ENCODE results near the gene POU2F3. TPM values are rescaled to one million over a fixed set of nuclear protein-coding genes. Genes with fewer than 3 reads are reported as not detected.

Gene POU2F3
- total and polyA plus RNA-seq, 3 donors from 2014 or later = 0.16 to 0.49 (median 0.31) TPM

DNA sequence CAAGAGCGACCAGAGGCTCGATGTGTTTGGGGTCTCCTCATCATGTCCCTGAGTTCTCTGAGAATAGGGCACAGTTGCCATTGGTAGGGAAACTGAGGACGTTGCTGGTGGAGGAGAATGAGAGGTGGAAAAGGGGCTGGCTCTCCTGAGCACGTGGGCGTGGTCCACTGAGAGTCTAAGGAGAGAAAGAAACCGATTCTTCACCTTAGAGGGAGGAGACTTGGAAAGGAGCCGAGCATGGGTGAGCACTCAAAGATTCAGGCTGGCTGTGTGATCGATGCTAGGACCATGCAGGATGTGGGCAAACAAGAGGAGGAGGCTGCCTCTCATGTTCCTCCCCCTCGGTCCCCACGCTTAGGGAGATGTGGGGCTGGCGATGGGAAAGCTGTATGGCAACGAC, 65.3 kb downstream of the POU2F3 start:
- DNase-seq = no peak
- no peaks in the 10 kb centered on the region for H3K36me3 ChIP-seq (ENCODE audit: low read depth, missing control alignments)
- no peak overlapping the region for H3K27ac ChIP-seq
- no peak overlapping the region for H3K4me3 ChIP-seq
- WGBS, 2 donors = 85 to 89% methylated on average over 12 of the region's 12 CpGs
- intact Hi-C loops (cut with DNase I; ENCODE audit: low total_unique reads) = no loop called here
- no peaks in the 10 kb centered on the region for H3K9me3 ChIP-seq
- no peaks in the 10 kb centered on the region for H3K4me1 ChIP-seq
- no peak for TF ChIP-seq POLR2A (IDR thresholded peaks at IDR 0.05)
- TF ChIP-seq, protein P1, sequence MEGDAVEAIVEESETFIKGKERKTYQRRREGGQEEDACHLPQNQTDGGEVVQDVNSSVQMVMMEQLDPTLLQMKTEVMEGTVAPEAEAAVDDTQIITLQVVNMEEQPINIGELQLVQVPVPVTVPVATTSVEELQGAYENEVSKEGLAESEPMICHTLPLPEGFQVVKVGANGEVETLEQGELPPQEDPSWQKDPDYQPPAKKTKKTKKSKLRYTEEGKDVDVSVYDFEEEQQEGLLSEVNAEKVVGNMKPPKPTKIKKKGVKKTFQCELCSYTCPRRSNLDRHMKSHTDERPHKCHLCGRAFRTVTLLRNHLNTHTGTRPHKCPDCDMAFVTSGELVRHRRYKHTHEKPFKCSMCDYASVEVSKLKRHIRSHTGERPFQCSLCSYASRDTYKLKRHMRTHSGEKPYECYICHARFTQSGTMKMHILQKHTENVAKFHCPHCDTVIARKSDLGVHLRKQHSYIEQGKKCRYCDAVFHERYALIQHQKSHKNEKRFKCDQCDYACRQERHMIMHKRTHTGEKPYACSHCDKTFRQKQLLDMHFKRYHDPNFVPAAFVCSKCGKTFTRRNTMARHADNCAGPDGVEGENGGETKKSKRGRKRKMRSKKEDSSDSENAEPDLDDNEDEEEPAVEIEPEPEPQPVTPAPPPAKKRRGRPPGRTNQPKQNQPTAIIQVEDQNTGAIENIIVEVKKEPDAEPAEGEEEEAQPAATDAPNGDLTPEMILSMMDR (IDR thresholded peaks at IDR 0.05) = no peak
- no peaks in the 10 kb centered on the region for H3K27me3 ChIP-seq

DNA sequence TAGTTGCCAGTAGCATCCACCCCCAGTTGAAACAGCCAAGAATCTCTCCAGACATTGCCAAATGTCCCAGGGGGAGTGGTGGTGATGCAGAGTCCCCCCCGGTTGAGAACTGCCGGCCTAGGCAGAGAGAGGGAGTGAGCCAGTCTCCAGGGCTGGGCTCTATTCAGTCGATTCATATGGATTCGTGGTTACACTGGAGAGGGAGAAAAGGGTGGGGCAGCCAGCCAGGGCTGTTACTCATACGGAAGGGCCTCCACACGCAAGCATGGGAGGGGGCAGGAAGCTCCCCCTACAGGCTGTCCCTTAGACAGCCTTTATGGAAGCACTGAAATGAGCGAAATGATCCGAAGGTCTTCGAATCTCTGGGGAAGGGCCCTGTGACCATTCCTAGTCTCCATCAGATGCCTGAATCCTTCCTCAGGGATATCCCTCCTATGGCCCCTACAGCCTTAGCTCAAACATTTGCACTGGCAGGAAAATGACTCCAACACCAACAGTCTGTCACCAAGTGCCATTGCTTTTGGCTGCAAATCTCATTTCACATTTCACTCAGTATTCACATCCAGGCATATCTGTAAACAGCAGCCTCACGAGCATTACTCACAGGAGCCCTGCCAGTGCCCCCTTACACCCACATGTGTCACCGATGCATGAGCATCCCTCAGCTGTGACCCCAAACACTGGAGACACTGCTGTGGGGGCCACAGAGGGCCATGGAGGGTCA, 66.7 kb downstream of the POU2F3 start:
- no peak overlapping the region for H3K4me3 ChIP-seq
- no peaks in the 10 kb centered on the region for H3K4me1 ChIP-seq
- no peaks in the 10 kb centered on the region for H3K27me3 ChIP-seq
- H3K9me3 ChIP-seq = no peaks in the 10 kb centered on the region
- 66 to 75% methylated on average over 11 of the region's 11 CpGs for WGBS, 2 donors
- H3K36me3 ChIP-seq (ENCODE audit: low read depth, missing control alignments) = no peaks in the 10 kb centered on the region
- no peak for TF ChIP-seq POLR2A (IDR thresholded peaks at IDR 0.05)
- TF ChIP-seq, protein P1 (IDR thresholded peaks at IDR 0.05) = no peak
- intact Hi-C loops (cut with DNase I; ENCODE audit: low total_unique reads) = no loop called here
- no peak for DNase-seq
- H3K27ac ChIP-seq = no peak overlapping the region

DNA sequence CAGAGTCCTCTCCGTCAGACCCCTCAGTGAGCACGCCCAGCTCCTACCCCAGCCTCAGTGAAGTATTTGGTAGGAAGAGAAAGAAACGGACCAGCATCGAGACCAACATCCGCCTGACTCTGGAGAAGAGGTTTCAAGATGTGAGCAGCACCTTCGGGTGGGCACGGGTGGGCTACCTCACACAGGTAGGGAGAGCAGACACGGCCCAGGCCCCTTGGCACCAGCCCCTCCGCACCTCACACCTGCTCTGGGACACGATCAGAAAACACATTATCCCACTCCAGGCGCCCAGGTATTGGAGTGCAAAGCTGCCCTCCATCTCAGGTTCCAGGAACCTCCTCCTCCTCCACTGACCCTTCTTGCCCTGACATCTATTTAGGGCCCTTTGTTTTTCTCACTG, 67.5 kb downstream of the POU2F3 start:
- H3K36me3 ChIP-seq (ENCODE audit: low read depth, missing control alignments) = no peaks in the 10 kb centered on the region
- intact Hi-C loops (cut with DNase I; ENCODE audit: low total_unique reads) = no loop called here
- DNase-seq = no peak
- no peak overlapping the region for H3K4me3 ChIP-seq
- 96 to 99% methylated on average over 10 to 11 of the region's 11 CpGs for WGBS, 2 donors
- no peak for TF ChIP-seq POLR2A (IDR thresholded peaks at IDR 0.05)
- TF ChIP-seq, protein P1 (IDR thresholded peaks at IDR 0.05) = no peak
- H3K4me1 ChIP-seq = no peaks in the 10 kb centered on the region
- H3K9me3 ChIP-seq = no peaks in the 10 kb centered on the region
- no peak overlapping the region for H3K27ac ChIP-seq
- H3K27me3 ChIP-seq = no peaks in the 10 kb centered on the region

DNA sequence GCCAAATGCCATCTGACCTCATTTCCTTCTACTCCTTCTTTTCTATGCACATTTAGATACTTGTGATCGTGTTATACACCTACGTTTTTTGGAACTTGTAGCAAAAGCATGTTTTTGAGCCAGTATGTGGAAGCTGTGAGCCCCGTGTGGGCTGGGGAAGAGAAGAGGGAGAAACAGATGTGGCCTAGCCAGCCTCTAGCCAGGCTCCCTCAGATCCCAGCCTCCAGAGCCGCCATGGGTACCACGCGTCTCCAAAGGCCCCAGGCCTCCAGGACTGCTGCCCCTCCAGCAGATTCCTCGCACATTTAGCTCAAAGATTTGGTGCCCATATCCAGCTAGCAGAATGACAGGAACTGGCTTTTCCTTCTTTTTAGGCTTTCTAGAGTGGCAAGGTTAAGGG, 68.1 kb downstream of the POU2F3 start:
- no peaks in the 10 kb centered on the region for H3K36me3 ChIP-seq (ENCODE audit: low read depth, missing control alignments)
- TF ChIP-seq, protein P1 (IDR thresholded peaks at IDR 0.05) = no peak
- TF ChIP-seq POLR2A (IDR thresholded peaks at IDR 0.05) = no peak
- intact Hi-C loops (cut with DNase I; ENCODE audit: low total_unique reads) = no loop called here
- H3K4me1 ChIP-seq = no peaks in the 10 kb centered on the region
- H3K9me3 ChIP-seq = no peaks in the 10 kb centered on the region
- DNase-seq = no peak
- 94% methylated on average over 7 of the region's 7 CpGs for WGBS, 2 donors
- no peak overlapping the region for H3K27ac ChIP-seq
- no peak overlapping the region for H3K4me3 ChIP-seq
- no peaks in the 10 kb centered on the region for H3K27me3 ChIP-seq

DNA sequence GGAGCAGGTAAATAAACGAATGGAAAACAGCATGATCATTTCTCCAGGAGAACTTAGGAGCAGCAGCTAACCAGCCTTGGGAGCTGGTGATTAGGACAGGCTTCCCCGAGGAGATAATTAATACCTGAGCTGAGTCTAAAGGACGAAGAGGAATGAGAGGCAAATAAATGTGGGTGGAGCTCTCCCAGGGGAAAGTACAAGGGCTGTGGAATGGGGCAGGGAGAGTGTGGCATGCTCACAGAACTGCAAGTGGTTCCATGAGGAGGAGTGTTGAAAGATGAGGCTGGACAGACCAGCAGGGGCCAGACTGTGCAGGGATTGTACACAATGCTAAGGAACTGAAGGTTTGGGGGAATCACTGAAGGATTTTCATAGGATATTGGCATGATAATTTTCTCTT, 70.9 kb downstream of the POU2F3 start:
- intact Hi-C loops (cut with DNase I; ENCODE audit: low total_unique reads) = no loop called here
- 68 to 74% methylated on average over 3 of the region's 3 CpGs for WGBS, 2 donors
- Histone ChIP-seq H3K4me3 (no peak overlapping the region), H3K27ac (no peak overlapping the region), H3K27me3 (no peaks in the 10 kb centered on the region), H3K36me3 (ENCODE audit: low read depth, missing control alignments) (no peaks in the 10 kb centered on the region), H3K4me1 (no peaks in the 10 kb centered on the region), H3K9me3 (no peaks in the 10 kb centered on the region)
- DNase-seq = no peak
- TF ChIP-seq, protein P1 (IDR thresholded peaks at IDR 0.05) = no peak
- TF ChIP-seq POLR2A (IDR thresholded peaks at IDR 0.05) = no peak

Data from testis (tissue), 3 donors.